ENCODE measurements around the gene PLXNB2.

DNA sequence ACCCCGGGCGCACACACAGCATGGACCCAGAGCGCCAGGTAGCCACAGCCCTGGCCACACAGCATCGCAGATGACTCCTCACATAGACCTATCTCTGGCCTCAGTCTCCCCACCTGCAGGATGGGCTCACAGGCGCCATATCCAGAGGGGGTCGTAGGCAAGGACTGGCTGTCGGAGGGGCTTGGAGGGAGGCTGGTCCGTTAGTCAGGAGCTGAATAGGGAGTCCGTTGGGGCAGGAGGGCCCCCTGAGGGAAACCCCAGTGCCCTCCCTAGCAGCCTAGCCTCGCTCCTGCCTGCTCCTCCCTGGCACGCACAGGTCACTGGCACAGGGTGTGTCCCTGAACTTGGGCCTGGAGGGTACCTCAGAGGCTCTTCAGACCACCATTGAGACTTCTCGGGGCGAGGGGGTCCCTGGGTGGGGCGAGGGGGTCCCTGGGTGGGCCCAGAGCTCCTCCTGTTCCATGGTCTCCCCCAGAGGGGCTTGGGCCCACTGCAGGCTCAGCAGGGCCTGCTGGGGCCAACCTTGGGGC, 2.0 kb downstream of the PLXNB2 start:
- no peak for TF ChIP-seq RFX5 (IDR thresholded peaks at IDR 0.05; ENCODE audit: low read length)
- TF ChIP-seq, protein P1, sequence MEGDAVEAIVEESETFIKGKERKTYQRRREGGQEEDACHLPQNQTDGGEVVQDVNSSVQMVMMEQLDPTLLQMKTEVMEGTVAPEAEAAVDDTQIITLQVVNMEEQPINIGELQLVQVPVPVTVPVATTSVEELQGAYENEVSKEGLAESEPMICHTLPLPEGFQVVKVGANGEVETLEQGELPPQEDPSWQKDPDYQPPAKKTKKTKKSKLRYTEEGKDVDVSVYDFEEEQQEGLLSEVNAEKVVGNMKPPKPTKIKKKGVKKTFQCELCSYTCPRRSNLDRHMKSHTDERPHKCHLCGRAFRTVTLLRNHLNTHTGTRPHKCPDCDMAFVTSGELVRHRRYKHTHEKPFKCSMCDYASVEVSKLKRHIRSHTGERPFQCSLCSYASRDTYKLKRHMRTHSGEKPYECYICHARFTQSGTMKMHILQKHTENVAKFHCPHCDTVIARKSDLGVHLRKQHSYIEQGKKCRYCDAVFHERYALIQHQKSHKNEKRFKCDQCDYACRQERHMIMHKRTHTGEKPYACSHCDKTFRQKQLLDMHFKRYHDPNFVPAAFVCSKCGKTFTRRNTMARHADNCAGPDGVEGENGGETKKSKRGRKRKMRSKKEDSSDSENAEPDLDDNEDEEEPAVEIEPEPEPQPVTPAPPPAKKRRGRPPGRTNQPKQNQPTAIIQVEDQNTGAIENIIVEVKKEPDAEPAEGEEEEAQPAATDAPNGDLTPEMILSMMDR (IDR thresholded peaks at IDR 0.05): no peak
- TF ChIP-seq POLR2AphosphoS5 (IDR thresholded peaks at IDR 0.05; ENCODE audit: low read depth, low read length): no peak
- no peak for TF ChIP-seq MXI1 (IDR thresholded peaks at IDR 0.05; ENCODE audit: low read depth, low read length)

Measured in SK-N-SH (cell line).